Ishikawa (cell line): ENCODE measurements around the gene ZNF664.

ENCODE experiments used
- CREB1 ChIP-seq: IDR thresholded peaks from 2 replicates; pipeline ENCODE4 v1.6.1; 2012; ENCODE audit warnings: low read depth
- EP300 ChIP-seq: IDR thresholded peaks from 2 replicates; pipeline ENCODE4 v1.6.1; 2012; ENCODE audit warnings: borderline replicate concordance
- MAX ChIP-seq: IDR thresholded peaks from 2 replicates; pipeline ENCODE4 v1.6.1; 2012
- NFIC ChIP-seq: IDR thresholded peaks from 2 replicates; pipeline ENCODE4 v1.6.1; 2012
- RAD21 ChIP-seq: IDR thresholded peaks from 2 replicates; pipeline ENCODE4 v1.6.1; 2012; ENCODE audit warnings: low read depth
- TAF1 ChIP-seq: IDR thresholded peaks from 2 replicates; pipeline ENCODE4 v1.6.1; 2012; ENCODE audit warnings: low read depth, mild to moderate bottlenecking
- TCF12 ChIP-seq: IDR thresholded peaks from 2 replicates; pipeline ENCODE4 v1.6.1; 2012; ENCODE audit warnings: low read depth
- TEAD4 ChIP-seq: IDR thresholded peaks from 2 replicates; pipeline ENCODE4 v1.6.1; 2012
- YY1 ChIP-seq: IDR thresholded peaks from 2 replicates; pipeline ENCODE4 v1.6.1; 2012; ENCODE audit warnings: low read depth

- TF ChIP-seq RAD21: no peak
- no peak for TF ChIP-seq EP300
- TF ChIP-seq TEAD4: no peak
- TF ChIP-seq MAX: no peak
- TF ChIP-seq NFIC: no peak
- TF ChIP-seq CREB1: no peak
- TF ChIP-seq TAF1: no peak
- TF ChIP-seq TCF12: no peak
- no peak for TF ChIP-seq YY1
Measured at GRCh38 chr12:123995023-123995748, 22.2 kb downstream of the ZNF664 start.
